ENCODE data around the gene NOB1. TPM values are rescaled to one million over a fixed set of nuclear protein-coding genes. Genes with fewer than 3 reads are reported as not detected.

Gene NOB1
- total and polyA plus RNA-seq, 9 of the 15 experiments (the other 6 are each of a cell fraction or from before 2014, with no cell fraction given) = 42.4 to 148 (median 116) TPM

DNA sequence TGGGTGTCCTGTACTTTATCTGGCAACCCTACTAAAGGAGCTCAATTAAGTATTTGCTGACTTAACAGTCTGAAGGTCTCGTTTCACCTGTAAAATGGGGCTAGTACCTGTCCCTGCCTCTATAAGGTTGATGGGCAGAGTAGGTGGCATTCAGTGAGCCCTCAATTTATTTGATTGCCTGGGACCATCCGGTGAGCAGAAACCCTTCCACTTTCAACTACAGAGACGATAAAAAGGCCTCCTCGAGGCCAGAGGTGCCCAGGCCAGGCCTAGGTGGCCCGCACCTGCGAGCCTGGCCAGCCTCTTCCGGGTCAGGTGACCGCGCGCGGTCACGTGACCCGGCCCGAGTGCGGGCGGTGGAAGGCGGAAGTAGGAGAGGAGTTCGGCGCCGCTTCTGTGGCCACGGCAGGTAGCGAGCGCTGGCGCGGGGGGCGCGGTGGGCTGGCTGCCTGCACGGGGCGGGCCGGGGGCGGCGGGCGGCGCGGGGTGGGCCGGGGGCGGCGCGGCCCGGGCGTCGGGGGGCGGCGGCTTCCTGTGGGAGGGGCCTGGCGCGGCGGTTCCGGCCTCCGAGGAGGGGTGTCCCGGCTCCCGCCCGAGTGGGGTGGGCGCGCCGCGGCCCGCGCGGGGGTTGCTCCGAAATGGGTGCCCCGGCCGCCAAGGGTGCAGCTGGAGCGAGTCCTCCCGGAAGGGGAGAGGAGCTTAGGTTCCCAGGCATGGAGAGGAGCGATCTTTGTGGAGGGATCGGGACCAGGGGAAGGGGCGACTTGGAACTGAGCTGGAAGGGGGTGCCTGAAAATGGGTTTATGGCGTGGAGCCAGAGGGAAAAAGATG lies 7.5 kb upstream of the NOB1 start, which contains the start of gene WWP2 (continued):
- TF ChIP-seq RBM17 (IDR thresholded peaks at IDR 0.05; ENCODE audit: borderline replicate concordance, low read depth, low read length) (no peak), DDX20 (tag; IDR thresholded peaks at IDR 0.05; ENCODE audit: low read depth) (no peak), HNRNPK (IDR thresholded peaks at IDR 0.05; ENCODE audit: low read depth, low read length, poor library complexity, severe bottlenecking) (no peak), SREBF2 (CRISPR knock-in tag; IDR thresholded peaks at IDR 0.05) (no peak), KDM5B (IDR thresholded peaks at IDR 0.05; ENCODE audit: insufficient replicate concordance, low read depth, low read length) (peak; percentile 88), ZBED1 (IDR thresholded peaks at IDR 0.05) (no peak), ZFPM2 (CRISPR knock-in tag; IDR thresholded peaks at IDR 0.05) (no peak), DACH1 (IDR thresholded peaks at IDR 0.05; ENCODE audit: partially characterized antibody) (no peak)
- TF ChIP-seq, protein P1, sequence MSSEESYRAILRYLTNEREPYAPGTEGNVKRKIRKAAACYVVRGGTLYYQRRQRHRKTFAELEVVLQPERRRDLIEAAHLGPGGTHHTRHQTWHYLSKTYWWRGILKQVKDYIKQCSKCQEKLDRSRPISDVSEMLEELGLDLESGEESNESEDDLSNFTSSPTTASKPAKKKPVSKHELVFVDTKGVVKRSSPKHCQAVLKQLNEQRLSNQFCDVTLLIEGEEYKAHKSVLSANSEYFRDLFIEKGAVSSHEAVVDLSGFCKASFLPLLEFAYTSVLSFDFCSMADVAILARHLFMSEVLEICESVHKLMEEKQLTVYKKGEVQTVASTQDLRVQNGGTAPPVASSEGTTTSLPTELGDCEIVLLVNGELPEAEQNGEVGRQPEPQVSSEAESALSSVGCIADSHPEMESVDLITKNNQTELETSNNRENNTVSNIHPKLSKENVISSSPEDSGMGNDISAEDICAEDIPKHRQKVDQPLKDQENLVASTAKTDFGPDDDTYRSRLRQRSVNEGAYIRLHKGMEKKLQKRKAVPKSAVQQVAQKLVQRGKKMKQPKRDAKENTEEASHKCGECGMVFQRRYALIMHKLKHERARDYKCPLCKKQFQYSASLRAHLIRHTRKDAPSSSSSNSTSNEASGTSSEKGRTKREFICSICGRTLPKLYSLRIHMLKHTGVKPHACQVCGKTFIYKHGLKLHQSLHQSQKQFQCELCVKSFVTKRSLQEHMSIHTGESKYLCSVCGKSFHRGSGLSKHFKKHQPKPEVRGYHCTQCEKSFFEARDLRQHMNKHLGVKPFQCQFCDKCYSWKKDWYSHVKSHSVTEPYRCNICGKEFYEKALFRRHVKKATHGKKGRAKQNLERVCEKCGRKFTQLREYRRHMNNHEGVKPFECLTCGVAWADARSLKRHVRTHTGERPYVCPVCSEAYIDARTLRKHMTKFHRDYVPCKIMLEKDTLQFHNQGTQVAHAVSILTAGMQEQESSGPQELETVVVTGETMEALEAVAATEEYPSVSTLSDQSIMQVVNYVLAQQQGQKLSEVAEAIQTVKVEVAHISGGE (CRISPR knock-in tag; IDR thresholded peaks at IDR 0.05) = peak in 1 of 3 experiments; percentile 88; a peak in 2 of 6 replicates
- TF ChIP-seq, protein P2, sequence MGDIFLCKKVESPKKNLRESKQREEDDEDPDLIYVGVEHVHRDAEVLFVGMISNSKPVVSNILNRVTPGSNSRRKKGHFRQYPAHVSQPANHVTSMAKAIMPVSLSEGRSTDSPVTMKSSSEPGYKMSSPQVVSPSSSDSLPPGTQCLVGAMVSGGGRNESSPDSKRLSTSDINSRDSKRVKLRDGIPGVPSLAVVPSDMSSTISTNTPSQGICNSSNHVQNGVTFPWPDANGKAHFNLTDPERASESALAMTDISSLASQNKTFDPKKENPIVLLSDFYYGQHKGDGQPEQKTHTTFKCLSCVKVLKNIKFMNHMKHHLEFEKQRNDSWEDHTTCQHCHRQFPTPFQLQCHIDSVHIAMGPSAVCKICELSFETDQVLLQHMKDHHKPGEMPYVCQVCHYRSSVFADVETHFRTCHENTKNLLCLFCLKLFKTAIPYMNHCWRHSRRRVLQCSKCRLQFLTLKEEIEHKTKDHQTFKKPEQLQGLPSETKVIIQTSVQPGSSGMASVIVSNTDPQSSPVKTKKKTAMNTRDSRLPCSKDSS (IDR thresholded peaks at IDR 0.05; ENCODE audit: low read depth, partially characterized antibody) = no peak
- TF ChIP-seq, protein P3, sequence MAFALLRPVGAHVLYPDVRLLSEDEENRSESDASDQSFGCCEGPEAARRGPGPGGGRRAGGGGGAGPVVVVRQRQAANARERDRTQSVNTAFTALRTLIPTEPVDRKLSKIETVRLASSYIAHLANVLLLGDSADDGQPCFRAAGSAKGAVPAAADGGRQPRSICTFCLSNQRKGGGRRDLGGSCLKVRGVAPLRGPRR (CRISPR knock-in tag; IDR thresholded peaks at IDR 0.05) = no peak

Measured in K562 (cell line).